Measurements from ENCODE around the gene NUDT3.
"Not testable (repeated sequence)": the region's sequence is repeated elsewhere in the genome, so short reads cannot be mapped to it uniquely, and the experiment has no call there.

Gene NUDT3

GRCh38 chr6:34370361-34370760 is 22.1 kb downstream of the NUDT3 start:
- peak in 7 of 51 donors; percentile 9 to 29 (median 17) for DNase-seq

GRCh38 chr6:34369385-34369784 is 23.1 kb downstream of the NUDT3 start:
- no peak for DNase-seq

- no peak for DNase-seq
Observed at GRCh38 chr6:34366639-34366921, 25.9 kb downstream of the NUDT3 start.

- DNase-seq, result peak in 2 of 51 donors; percentile 9 to 25
Observed at GRCh38 chr6:34365781-34366638, 26.5 kb downstream of the NUDT3 start.

- DNase-seq, result not testable (repeated sequence)
Observed at GRCh38 chr6:34363681-34364075, 28.8 kb downstream of the NUDT3 start.

- DNase-seq, result no peak
Observed at GRCh38 chr6:34362909-34363680, 29.4 kb downstream of the NUDT3 start.

- no peak for DNase-seq
Observed at GRCh38 chr6:34362176-34362575, 30.3 kb downstream of the NUDT3 start.

- DNase-seq, result no peak
Observed at GRCh38 chr6:34360556-34360955, 31.9 kb downstream of the NUDT3 start.

- no peak for DNase-seq
Observed at GRCh38 chr6:34359418-34360158, 32.9 kb downstream of the NUDT3 start.

- no peak for DNase-seq
Observed at GRCh38 chr6:34358389-34358905, 34.0 kb downstream of the NUDT3 start.

- no peak for DNase-seq
Observed at GRCh38 chr6:34357937-34358336, 34.5 kb downstream of the NUDT3 start.

GRCh38 chr6:34355889-34356288 is 36.6 kb downstream of the NUDT3 start:
- no peak for DNase-seq

- DNase-seq, result not testable (repeated sequence)
Observed at GRCh38 chr6:34354230-34354629, 38.2 kb downstream of the NUDT3 start.

GRCh38 chr6:34353530-34353929 is 38.9 kb downstream of the NUDT3 start:
- DNase-seq, result not testable (repeated sequence)

- DNase-seq, result no peak
Observed at GRCh38 chr6:34352305-34352937, 40.0 kb downstream of the NUDT3 start.

GRCh38 chr6:34350934-34351217 is 41.6 kb downstream of the NUDT3 start:
- DNase-seq, result no peak

- DNase-seq, result no peak
Observed at GRCh38 chr6:34350137-34350933, 42.1 kb downstream of the NUDT3 start.

GRCh38 chr6:34349211-34349610 is 43.3 kb downstream of the NUDT3 start:
- no peak for DNase-seq

GRCh38 chr6:34347303-34347702 is 45.2 kb downstream of the NUDT3 start:
- no peak for DNase-seq

GRCh38 chr6:34346175-34347119 is 46.0 kb downstream of the NUDT3 start:
- DNase-seq, result no peak
